Stimulated activated CD4-positive, alpha-beta T cell treated with anti-CD3 and anti-CD28 coated beads, Interleukin-15, amount 100 ng/mL, for 1 hour (primary cell): ENCODE data around the gene CELF5.
"Not testable (repeated sequence)": the region's sequence is repeated elsewhere in the genome, so short reads cannot be mapped to it uniquely, and the experiment has no call there.

Experiments
- DNase-seq, 2 donors: peaks; one replicate each; pipeline ENCODE4 v3.0.0-alpha.2; 2020; ENCODE audit warnings: low read depth in 1 of 2, low spot score in 1 of 2

The CELF5 gene

GRCh38 chr19:3189702-3190469, 34.6 kb upstream of the CELF5 start:
- no peak for DNase-seq

- no peak for DNase-seq
These were observed 34.0 kb upstream of the CELF5 start for GRCh38 chr19:3190470-3190770.

GRCh38 chr19:3190921-3191805, 33.3 kb upstream of the CELF5 start:
- no peak for DNase-seq

- DNase-seq: not testable (repeated sequence)
These were observed 32.7 kb upstream of the CELF5 start for GRCh38 chr19:3191806-3192104.

GRCh38 chr19:3192228-3192635, 32.2 kb upstream of the CELF5 start:
- DNase-seq: no peak

GRCh38 chr19:3192684-3193083, 31.8 kb upstream of the CELF5 start:
- DNase-seq: no peak

GRCh38 chr19:3193256-3194105, 31.0 kb upstream of the CELF5 start:
- DNase-seq: no peak

- DNase-seq: no peak
These were observed 30.1 kb upstream of the CELF5 start for GRCh38 chr19:3194106-3195087.

- no peak for DNase-seq
These were observed 28.2 kb upstream of the CELF5 start for GRCh38 chr19:3196064-3196932.

GRCh38 chr19:3196933-3197205, 27.6 kb upstream of the CELF5 start:
- no peak for DNase-seq

GRCh38 chr19:3198901-3199700, 25.4 kb upstream of the CELF5 start:
- DNase-seq: no peak

GRCh38 chr19:3201072-3201700, 23.3 kb upstream of the CELF5 start:
- DNase-seq: no peak

- DNase-seq: no peak
These were observed 22.6 kb upstream of the CELF5 start for GRCh38 chr19:3201911-3202310.

- no peak for DNase-seq
These were observed 22.1 kb upstream of the CELF5 start for GRCh38 chr19:3202346-3202745.

GRCh38 chr19:3202895-3203294, 21.6 kb upstream of the CELF5 start:
- DNase-seq: not testable (repeated sequence)

- no peak for DNase-seq
These were observed 20.4 kb upstream of the CELF5 start for GRCh38 chr19:3203805-3204645.

- no peak for DNase-seq
These were observed 19.7 kb upstream of the CELF5 start for GRCh38 chr19:3204646-3205275.
